Breast epithelium (tissue), 3 donors: Measurements from ENCODE around the gene C1orf87.

Source experiments
- CTCF ChIP-seq, 3 donors: fragments of 450-650 bp; IDR thresholded peaks; one replicate each; pipeline ENCODE4 v1.5.1; 2016 to 2017; ENCODE audit warnings: antibody characterized with exemption in 3 of 3, mild to moderate bottlenecking in 3 of 3, moderate library complexity in 3 of 3
- POLR2A ChIP-seq: fragments of 450-650 bp; IDR thresholded peaks from one replicate; pipeline ENCODE4 v1.6.1; 2016; ENCODE audit warnings: antibody characterized with exemption, mild to moderate bottlenecking, moderate library complexity
- POLR2AphosphoS5 ChIP-seq, 3 donors: sonication (generic); formaldehyde crosslinking; IDR thresholded peaks; one replicate each; pipeline ENCODE4 v1.6.1; 2017; ENCODE audit warnings: antibody characterized with exemption in 3 of 3

- TF ChIP-seq CTCF (IDR thresholded peaks at IDR 0.05), result no peak
- TF ChIP-seq POLR2A, result no peak
- TF ChIP-seq POLR2AphosphoS5 (IDR thresholded peaks at IDR 0.05), result no peak
Observed at GRCh38 chr1:60108196-60108595, 34.6 kb upstream of the C1orf87 start.
